ENCODE data around the gene ACER3.
"Not testable (repeated sequence)": the region's sequence is repeated elsewhere in the genome, so short reads cannot be mapped to it uniquely, and the experiment has no call there.

Gene ACER3

DNA sequence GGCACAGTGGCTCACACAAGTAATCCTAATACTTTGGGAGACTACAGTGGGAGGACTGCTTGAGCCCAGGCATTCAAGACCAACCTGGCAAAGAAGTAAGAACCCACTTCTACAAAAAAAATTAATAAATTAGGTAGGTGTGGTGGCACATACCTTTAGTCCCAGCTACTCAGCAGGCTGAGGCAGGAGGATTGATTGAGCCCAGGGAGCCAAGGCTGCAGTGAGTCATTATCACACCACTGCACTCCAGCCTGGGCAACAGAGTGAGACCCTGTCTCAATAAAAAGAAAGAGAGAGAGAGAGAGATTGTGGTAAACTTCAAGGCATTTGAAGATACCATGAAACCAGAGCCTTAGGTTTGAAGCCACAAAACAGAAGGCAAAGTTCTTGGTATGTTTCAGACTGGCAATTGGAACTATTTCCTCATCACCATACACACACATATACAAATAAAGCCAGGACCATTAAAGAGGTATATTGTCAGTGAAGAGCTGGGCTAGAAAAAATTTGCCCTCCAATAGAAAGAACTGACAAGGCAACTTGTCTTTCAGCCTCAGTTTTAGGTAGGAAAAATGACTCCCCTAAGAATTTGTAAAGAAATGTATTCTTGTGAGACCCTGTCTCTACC is 148.9 kb downstream of the ACER3 start:
- DNase-seq: no peak

DNA sequence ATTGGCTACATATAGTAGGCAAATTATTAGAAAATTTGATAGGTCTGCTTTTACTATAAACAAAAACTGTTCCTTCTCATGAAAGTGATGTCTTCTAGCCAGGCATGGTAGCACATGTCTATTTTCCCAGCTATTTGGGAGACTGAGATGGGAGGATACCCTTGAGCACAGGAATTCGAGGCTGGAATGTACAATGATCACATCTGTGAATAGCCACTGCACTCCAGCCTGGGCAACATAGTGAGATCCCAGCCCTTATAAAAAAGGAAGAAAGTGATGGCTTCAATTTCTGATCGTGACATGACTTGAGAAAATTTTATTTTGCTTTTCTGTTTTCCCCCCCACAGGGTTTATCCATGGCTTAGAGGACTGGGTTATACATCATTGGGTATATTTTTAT is 154.0 kb downstream of the ACER3 start:
- DNase-seq: no peak

DNA sequence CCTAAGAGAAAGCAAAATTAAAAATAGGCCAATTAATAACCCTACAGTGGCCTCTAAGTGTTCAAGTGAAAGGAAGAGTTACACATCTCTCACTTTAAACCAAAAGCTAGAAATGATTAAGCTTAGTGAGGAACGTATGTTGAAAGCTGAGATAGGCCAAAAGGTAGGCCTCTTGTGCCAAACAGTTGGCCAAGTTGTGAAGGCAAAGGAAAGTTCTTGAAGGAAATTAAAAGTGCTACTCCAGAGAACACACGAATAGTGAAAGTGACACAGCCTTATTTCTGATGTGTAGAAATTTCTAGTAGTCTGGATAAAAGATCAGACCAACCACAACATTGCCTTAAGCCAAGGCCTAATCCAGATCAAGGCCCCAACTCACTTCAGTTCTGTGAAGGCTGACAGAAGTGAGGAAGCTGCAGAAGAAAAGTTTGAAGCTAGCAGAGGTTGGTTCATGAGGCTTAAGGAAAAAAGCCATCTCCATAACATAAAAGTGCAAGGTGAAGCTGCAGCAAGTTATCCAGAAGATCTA is 157.7 kb downstream of the ACER3 start:
- DNase-seq: not testable (repeated sequence)

DNA sequence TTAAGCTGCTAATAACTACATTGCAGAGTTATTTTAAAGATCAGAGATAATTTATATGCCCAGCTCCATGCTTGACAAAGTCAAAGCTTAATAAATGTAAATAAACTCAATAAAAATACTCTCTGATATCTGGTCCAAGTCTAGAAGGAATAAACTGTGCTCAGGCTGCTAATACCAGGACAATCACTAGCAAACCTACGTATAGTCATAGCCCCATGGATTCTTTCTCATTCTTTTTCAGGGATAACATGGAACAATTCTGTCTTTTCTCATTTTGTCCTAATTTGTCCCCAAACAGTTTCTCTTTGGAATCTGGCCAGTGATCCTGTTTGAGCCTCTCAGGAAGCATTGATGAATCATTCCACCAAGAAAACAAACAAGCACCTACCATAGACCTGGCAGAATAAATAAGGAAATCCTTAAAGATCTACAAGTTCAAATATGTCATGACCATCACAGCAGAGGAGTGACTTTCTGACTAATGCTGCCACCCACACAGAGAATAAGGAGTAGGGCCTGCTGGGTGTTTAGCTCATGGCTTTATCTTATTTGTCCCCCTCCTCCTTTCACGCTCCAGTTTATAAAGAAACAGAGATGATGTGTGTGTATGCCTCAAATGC is 159.4 kb downstream of the ACER3 start:
- DNase-seq: no peak

DNA sequence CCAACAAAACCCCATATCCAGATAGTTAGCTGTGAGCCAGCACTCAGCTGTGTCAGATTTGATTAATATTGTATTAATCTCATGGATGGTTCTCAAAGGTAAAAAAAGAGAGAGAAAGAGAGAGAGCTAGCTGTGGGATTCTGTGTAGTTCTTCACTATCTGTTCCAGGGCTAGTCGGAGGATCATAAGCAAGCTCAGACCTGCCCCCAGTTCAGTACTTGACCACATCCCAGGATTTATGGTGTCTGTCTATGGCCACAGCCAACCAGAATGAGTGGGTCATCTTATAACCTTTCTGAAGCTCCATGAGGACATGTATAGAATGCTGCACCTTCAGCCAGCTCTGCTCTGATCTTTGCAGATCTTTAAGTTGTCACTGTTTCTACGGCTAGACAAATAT is 160.0 kb downstream of the ACER3 start:
- no peak for DNase-seq

DNA sequence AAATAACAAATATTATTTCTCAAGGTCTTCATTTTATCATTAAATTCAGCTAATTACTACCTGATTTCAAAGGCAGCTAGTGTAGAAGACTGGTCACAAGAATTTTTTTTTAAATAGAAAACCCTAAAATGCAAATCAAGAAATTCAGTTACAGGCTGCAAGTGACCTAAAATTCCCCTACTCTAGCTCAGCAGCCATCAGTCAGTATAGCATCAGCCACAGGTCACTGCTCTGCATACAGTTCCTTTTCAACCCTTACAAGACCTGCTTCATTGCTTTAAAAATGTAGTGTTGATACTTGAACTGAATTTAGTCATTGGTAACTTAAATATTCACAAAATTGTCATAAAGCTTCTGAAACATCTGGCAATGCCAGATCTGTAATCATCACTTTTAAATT is 164.0 kb downstream of the ACER3 start:
- no peak for DNase-seq

DNA sequence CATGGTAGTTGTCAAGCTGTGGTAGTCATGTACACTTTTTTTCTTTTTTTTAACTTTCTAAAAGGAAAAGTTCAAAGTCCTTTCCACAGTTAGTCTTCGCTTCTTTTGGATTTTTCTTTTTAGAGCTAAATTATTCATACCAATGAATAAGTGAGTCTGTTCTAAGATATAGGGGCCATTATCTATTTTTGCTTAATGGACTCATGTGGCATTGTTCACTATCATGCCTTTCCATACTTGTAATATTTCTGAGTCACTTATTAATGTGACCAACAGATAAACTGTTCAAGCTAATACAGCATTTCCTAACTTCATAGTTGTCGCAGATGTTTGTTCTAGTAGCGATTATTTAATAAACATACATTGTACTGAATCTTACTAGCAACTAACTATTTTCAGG is 165.5 kb downstream of the ACER3 start:
- DNase-seq: no peak

DNA sequence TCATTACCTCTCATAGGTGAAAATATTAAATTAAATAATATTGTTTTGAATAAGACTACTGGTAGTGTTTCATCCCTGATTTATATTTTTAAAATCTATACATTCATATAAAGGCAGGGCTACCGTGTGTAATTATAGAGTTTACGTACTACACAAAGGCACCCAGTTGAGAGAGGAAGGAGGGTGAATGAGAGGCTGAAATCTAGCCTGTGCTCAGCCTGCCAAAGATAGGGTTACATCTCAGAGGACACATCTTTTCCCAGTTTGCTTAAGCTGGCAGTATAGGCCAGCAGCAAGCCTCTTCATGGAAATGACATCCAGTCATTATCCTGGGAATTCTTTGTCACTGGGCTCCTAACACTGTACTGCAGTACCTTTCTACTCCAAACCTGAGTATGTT is 166.0 kb downstream of the ACER3 start:
- no peak for DNase-seq

DNA sequence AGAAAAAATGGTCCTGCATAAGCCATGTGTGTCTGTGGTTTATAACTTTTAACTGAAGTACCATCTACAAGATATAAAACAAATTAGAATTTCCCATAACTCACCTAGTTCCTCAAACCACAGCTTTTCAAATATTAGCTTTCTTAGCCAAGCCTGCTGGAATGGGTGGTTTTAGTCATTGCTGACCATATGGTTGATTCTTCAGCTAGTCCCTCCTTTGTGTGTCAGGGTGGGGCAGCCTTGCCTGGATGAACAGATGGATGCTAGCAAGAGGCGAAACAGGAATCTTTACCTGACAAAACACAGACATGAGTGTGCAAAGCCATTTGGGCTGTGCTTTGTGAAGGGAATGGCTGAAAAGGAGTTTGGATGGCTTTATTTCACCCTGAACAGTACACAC is 166.6 kb downstream of the ACER3 start:
- no peak for DNase-seq

DNA sequence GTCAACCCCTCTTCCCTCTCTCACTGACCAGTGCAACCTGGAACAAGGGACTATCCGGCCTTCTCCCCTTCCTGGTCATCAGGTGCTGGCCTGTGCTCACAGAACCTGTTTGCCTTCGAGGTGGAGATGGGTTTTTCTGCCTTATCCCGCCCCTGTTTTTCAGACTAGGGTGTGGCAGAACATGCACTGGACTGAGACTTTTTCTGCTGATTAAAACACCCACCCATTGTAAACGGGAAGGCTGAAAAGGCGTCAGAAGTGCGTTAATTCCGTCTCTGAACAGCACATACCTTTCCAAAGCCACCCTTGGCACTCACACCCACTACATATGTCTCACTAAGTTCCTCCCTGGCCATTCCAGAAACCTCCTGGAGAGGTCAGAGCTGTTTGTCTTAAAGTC is 169.1 kb downstream of the ACER3 start:
- no peak for DNase-seq

DNA sequence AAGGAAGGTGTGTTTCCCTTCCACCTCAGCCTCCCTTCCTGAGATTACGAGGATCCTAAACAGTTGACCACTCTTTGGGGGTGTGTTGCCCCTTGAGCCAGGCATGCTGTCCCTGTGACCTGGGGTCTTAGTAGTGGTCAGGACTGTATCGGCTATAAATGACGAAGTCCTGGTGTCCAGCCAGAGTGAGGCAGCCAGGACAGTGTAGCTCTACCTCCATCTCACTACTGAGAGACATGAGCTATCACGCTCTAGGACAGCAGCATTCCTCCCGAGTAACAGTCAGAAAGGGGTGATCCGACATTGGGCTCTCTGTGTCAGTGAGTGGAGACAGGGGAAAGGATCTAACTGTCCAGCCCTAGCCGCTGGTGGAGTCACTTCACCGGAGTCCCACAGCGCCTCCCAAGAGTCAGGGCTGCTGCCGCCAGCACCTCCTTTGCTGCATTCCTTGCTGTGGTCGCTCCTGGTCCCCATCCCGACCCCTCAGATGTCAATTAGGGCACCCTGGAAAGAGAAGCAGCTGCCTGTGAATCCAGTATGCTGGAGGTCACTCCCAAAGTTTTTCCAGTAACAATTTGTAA is 170.2 kb downstream of the ACER3 start:
- DNase-seq: no peak

DNA sequence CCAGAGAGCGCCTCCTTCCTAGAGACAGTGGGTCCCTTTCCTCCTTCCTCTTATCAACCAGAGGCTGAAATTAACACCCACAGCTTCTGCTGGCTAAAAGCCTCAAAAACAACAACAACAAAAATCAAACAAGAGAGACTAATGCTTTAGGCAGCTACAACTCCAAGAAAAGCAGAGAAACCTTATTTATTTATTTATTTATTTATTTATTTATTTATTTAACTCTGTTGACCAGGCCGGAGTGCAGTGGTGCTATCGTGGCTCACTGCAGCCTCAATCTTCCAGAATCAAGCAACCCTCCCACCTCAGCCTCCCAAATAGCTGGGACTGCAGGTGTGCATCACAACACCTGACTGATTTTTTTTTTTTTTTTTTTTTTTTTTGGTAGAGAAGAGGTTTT is 170.9 kb downstream of the ACER3 start:
- no peak for DNase-seq

DNA sequence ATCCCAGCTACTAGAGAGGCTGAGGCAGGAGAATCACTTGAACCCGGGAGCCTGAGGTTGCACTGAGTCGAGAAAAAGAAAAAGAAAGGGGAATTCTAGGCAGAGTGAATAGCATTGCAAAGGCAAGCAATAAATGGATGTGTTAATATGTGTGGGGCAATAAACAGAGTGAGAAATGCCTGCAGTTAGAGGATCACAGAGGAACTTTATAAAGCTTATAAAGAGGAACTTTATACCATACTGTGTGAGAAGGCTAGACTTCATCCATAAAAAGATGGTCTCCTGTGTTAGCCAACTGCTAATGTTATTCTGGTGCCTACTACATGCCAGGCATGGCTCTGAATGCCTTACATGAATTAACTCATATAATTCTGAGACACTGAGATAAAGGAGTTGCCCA is 174.3 kb downstream of the ACER3 start:
- no peak for DNase-seq

DNA sequence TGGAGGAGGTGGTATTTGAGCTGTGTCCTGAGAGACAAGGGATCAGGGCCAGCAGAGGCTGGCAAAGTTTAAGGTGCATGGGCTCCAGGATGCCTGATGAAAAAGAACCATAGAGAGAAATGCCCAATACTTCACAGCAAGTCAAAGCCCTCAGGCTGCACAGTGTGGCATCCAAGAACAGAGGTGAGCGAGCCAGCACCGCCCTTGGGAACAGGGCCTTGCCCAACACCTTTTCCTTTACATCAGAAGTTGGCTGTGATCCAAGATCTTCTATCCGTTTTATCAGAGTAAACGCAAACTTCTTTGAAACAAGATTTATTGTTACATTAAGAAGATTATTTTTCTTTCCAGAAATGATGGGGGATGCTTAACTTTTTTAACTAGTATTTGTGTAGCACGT is 174.9 kb downstream of the ACER3 start:
- peak; percentile 37 for DNase-seq

DNA sequence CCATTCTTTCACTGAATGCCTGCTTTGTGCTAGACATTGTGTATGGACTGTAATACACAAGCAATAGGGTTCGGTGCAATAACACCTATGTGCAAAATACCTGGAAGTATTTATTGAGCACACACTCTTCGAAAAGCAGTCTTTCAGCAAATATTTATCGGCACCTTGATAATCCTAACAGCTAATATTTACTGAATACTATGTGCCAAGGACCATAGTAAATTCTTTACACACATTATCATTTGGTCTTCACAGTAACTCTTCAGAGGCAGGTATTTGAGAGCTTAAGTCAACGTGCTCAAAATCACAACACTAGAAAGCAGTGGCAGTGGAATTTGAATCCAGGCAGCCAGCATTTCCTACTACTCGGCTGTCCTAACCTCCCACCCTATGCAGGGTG is 175.7 kb downstream of the ACER3 start:
- no peak for DNase-seq

DNA sequence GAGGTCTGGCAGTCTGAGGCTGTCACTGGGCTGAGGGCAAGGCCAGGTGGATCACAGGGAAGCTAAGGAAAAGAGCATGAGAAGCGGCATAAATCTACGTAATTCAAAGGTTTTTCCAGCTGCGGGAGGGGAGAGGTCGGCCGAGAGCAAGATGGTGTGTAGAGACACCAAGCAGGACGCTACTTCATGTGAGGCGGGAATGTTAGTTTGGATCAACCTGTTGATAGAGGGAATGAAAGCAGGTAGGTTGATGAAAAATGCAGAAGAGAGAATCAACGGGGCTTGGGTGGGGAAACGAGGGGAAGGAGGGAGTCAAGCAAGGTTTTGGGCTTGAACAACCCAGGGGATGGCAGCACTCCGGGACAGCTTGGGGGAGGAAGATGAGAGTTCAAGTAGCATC is 176.3 kb downstream of the ACER3 start:
- DNase-seq: no peak

DNA sequence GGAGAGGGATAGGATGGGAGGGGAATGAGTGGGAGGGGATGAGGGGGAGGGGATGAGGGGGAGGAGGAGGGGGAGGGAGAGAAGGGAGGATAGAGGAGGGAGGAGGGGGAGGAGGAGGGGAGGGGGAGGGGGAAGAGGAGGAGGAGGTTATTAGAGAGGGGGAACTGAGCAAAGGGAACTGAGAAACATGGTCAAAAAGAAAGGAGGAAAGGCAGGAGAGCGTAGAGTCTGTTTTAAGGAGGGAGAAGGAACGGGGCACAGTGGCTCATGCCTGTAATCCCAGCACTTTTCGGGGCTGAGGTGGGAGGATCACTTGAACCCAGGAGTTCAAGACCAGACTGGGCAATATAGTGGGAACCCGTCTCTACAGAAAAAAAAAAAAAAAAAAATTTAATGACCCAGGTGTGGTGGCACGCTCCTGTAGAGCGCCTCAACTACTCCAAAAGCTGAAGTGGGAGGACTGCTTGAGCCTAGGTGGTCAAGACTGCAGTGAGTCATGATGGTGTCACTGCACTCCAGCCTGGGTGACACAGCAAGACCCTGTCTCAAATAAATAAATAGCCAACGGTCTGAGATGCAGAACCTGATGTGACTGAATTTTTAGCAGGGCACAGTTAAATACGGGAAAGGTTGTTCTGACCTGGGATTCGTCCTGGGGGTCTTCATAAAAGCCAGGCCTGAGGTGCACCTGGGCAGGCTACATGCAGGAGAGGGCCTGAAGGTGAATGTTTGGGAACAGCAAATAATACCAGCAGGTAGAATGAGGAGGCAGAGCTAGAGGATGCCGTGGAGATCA is 177.5 kb downstream of the ACER3 start:
- DNase-seq: no peak

DNA sequence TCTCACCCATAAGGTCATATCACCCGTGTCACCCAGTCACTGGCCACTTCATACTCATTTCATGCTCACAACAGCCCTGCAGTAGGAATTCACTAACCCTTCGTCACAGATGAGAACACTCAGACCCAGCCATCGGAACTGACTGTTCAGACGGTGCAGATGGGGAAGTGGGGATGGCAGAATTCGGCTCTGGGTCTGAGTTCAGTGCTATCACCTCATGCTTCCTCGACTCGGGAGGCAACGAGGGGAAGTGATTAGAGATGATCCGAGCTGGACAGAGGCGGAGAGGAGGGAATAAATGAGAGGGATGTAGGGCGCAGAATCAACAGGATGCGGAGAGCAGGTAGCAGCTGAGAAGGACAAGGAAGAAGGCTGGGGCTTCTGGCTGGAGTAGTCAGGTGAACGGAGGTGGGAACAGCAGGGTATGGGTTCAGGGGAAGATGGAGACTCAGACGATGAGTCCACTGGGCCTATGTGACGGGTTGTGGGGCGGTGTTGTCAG is 178.2 kb downstream of the ACER3 start:
- DNase-seq: no peak

DNA sequence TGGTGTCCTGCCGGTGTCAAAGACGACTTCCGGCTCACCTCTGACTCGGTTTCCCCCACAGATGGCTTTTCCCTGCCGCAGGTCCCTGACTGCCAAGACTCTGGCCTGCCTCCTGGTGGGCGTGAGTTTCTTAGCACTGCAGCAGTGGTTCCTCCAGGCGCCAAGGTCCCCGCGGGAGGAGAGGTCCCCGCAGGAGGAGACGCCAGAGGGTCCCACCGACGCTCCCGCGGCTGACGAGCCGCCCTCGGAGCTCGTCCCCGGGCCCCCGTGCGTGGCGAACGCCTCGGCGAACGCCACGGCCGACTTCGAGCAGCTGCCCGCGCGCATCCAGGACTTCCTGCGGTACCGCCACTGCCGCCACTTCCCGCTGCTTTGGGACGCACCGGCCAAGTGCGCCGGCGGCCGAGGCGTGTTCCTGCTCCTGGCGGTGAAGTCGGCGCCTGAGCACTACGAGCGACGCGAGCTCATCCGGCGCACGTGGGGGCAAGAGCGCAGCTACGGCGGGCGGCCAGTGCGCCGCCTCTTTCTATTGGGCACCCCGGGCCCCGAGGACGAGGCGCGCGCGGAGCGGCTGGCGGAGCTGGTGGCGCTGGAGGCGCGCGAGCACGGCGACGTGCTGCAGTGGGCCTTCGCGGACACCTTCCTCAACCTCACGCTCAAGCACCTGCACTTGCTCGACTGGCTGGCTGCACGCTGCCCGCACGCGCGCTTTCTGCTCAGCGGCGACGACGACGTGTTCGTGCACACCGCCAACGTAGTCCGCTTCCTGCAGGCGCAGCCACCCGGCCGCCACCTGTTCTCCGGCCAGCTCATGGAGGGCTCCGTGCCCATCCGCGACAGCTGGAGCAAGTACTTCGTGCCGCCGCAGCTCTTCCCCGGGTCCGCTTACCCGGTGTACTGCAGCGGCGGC is 179.0 kb downstream of the ACER3 start:
- no peak for DNase-seq

DNA sequence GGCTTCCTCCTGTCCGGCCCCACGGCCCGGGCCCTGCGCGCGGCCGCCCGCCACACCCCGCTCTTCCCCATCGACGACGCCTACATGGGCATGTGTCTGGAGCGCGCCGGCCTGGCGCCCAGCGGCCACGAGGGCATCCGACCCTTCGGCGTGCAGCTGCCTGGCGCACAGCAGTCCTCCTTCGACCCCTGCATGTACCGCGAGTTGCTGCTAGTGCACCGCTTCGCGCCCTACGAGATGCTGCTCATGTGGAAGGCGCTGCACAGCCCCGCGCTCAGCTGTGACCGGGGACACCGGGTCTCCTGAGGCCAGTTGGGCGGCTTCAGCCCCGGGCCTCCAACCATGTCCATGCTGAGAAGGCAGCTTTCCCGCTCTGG is 179.7 kb downstream of the ACER3 start:
- no peak for DNase-seq

DNA sequence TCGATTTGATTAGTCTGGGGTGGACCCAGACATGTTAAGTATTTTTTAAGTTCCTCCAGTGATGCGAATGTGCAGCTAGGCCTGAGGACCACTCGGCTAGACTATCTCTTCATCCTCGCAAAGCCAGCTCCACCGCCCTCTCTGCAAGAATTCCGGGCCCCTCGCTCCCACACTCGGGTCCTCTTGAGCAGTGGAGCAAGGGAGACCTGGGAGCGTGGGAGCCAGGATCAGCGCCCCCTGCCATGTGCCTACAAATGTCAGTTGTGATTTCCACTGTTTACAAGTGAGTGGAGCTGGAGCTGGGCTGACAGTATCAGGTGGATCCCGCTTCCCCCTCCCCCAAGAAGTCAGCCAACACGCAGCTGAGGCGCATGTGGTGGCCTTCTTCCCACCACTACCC is 180.2 kb downstream of the ACER3 start:
- DNase-seq: no peak

DNA sequence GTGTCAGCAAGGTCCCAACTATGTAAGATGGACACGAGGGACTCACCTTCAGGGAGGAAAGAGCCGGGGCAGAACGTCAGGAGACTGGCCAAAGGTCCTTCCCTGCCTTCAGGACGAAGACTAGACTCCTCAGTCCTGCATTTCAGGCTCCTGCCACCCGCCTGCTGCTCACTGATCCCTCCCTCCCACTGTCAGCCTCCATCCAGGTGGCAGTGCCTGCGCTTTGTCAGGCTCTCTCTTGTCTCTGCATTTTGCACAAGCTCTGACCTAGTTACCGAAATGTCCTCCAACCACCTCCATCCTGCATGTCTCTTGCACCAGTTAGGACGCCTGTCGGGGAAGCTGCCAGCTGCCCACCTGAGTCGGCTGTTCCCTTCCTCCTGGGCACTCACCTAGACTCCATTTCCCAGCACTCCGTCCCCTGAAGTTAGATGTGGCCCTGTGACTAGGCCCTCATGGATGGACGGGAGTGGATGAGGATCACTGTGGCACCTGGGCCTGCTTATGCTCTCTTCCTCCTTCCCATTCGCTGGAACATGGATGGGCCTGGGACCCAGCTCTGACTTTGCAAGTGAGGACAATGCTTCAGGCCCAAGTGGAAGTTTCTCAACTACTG is 181.5 kb downstream of the ACER3 start:
- no peak for DNase-seq
